ENCODE results near the gene MRPL45. TPM values are rescaled to one million over a fixed set of nuclear protein-coding genes. Genes with fewer than 3 reads are reported as not detected.

The MRPL45 gene
- total RNA-seq, 6 donors from 2014 or later, result 5.7 to 28.9 (median 25.2) TPM

DNA sequence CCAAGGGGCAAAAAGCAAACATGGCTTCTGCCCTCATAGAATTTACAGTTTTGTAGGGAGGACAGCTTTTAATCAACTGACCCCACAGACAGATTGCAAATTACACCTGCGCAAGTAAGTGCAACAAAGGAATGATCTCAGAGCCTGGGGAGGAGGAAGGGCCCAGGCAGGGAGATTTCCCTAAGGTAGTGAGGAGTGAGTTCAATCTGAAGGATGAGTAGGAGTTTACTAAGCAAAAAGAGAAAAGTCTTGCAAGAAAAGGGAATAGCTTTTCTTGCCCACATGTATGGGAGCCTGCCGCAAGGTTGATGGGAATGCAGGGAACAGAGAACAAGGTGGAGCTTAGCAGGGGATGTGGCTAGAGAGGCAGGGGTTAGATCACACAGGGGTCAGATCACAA is 53.1 kb downstream of the MRPL45 start:
- ATAC-seq (ENCODE audit: low FRiP score in 2 of 2) (no peak), DNase-seq (no peak)
- peaks cover 17 to 32% (median 21%) of the 10 kb centered on the region in 4 donors for H3K4me1 ChIP-seq
- TF ChIP-seq, protein P1, sequence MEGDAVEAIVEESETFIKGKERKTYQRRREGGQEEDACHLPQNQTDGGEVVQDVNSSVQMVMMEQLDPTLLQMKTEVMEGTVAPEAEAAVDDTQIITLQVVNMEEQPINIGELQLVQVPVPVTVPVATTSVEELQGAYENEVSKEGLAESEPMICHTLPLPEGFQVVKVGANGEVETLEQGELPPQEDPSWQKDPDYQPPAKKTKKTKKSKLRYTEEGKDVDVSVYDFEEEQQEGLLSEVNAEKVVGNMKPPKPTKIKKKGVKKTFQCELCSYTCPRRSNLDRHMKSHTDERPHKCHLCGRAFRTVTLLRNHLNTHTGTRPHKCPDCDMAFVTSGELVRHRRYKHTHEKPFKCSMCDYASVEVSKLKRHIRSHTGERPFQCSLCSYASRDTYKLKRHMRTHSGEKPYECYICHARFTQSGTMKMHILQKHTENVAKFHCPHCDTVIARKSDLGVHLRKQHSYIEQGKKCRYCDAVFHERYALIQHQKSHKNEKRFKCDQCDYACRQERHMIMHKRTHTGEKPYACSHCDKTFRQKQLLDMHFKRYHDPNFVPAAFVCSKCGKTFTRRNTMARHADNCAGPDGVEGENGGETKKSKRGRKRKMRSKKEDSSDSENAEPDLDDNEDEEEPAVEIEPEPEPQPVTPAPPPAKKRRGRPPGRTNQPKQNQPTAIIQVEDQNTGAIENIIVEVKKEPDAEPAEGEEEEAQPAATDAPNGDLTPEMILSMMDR (IDR thresholded peaks at IDR 0.05), result no peak
- TF ChIP-seq EP300 (IDR thresholded peaks at IDR 0.05) (no peak), POLR2A (IDR thresholded peaks at IDR 0.05) (no peak), POLR2AphosphoS5 (IDR thresholded peaks at IDR 0.05) (no peak)
- H3K27ac ChIP-seq, result no peak overlapping the region
- H3K27me3 ChIP-seq, result no peaks in the 10 kb centered on the region
- no peak overlapping the region for H3K4me3 ChIP-seq
- no peaks in the 10 kb centered on the region for H3K36me3 ChIP-seq
- H3K9me3 ChIP-seq, result no peaks in the 10 kb centered on the region
- WGBS, 2 donors, result 100% methylated on average over 2 of the region's 2 CpGs

DNA sequence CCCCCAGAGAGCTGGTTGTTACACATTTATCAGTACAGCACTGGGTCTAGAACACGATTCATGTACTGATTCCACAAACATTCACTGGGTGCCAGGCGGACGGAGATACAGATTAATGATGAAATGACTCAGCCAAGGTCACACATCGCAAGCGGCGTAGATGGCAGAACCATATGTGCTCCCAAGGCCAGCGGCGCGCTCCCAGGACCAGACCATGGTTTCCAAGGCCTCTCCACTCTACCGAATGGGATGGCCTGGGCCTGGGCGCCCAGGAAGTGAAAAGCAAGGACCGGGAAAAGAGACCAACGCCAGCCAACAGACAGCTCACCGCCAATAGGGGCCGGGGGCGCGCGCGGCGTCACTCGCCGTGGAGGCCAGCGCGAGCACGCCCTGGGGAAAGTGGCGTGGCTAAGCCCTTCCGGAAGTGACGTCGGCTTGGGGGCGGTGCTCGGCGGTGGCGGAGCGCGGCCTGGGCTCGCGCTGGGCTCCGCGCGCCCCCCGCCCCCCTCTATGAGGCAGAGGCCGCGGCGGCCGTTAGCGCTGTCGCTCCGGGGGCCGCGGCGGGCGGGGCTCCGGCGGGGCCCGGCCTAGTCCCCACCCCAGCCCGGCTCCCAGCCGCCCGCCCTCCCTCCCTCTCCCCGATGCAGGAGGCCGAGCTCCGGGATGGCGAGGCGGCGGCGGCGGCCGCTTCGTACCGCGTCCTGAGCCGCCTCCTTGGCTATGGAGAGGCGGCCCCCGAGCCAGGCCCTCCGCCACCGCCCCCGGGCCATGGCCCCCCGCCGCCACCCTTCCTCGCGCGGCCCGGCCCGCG is 54.6 kb downstream of the MRPL45 start, which contains the start of gene SOCS7:
Gene SOCS7, plus strand, starts transcription at position 433 of the 811 bp plus-strand sequence. Its CDS starts 209 bp downstream, at position 642.
- Histone ChIP-seq H3K4me1 (peaks cover 20 to 33% (median 23%) of the 10 kb centered on the region in 4 donors), H3K27ac (peak within 1 kb of the TSS; percentile 75 to 91 (median 85)), H3K4me3 (peak within 1 kb of the TSS; percentile 79 to 97 (median 88)), H3K9me3 (no peaks in the 10 kb centered on the region), H3K36me3 (no peaks in the 10 kb centered on the region), H3K27me3 (no peaks in the 10 kb centered on the region)
- peak; percentile 93 to 97 for ATAC-seq (ENCODE audit: low FRiP score in 2 of 2)
- TF ChIP-seq POLR2A (IDR thresholded peaks at IDR 0.05) (peak in 2 of 4 donors; percentile 19 to 78), EP300 (IDR thresholded peaks at IDR 0.05) (no peak), POLR2AphosphoS5 (IDR thresholded peaks at IDR 0.05) (peak; percentile 59 to 66)
- TF ChIP-seq, protein P1 (IDR thresholded peaks at IDR 0.05), result peak in 2 of 6 experiments; percentile 15 to 37
- peak; percentile 93 to 99 for DNase-seq
- WGBS, 2 donors, result 14 to 25% methylated on average over 8 to 16 of the region's 84 CpGs

DNA sequence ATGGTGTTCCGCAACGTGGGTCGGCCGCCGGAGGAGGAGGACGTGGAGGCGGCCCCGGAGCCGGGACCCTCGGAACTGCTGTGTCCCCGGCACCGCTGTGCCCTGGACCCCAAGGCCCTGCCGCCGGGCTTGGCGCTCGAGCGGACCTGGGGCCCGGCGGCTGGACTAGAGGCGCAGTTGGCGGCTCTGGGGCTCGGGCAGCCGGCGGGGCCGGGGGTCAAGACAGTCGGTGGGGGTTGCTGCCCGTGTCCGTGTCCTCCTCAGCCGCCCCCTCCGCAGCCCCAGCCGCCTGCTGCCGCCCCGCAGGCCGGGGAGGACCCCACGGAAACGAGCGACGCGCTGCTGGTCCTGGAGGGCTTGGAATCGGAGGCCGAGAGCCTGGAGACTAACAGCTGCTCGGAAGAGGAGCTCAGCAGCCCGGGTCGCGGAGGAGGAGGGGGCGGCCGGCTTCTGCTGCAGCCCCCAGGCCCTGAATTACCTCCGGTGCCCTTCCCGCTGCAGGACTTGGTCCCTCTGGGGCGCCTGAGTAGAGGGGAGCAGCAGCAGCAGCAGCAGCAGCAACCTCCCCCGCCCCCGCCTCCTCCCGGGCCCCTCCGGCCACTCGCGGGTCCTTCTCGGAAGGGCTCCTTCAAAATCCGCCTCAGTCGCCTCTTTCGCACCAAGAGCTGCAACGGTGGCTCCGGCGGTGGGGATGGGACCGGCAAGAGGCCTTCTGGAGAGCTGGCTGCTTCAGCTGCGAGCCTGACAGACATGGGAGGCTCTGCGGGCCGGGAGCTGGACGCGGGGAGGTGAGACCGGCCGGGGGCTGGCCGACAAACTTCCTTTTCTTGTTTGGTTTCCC is 55.5 kb downstream of the MRPL45 start:
- H3K9me3 ChIP-seq, result no peaks in the 10 kb centered on the region
- peak in 1 of 2 donors; percentile 1 for ATAC-seq (ENCODE audit: low FRiP score in 2 of 2)
- H3K36me3 ChIP-seq, result no peaks in the 10 kb centered on the region
- peaks cover 23 to 38% (median 25%) of the 10 kb centered on the region in 4 donors for H3K4me1 ChIP-seq
- DNase-seq, result peak; percentile 31 to 84
- WGBS, 2 donors, result 0% methylated on average over 8 to 24 of the region's 72 CpGs
- TF ChIP-seq POLR2AphosphoS5 (IDR thresholded peaks at IDR 0.05) (no peak), EP300 (IDR thresholded peaks at IDR 0.05) (no peak), POLR2A (IDR thresholded peaks at IDR 0.05) (no peak)
- TF ChIP-seq, protein P1 (IDR thresholded peaks at IDR 0.05), result no peak
- no peaks in the 10 kb centered on the region for H3K27me3 ChIP-seq
- H3K27ac ChIP-seq, result peak overlapping the region; percentile 75 to 91 (median 85)
- peak overlapping the region; percentile 79 to 97 (median 88) for H3K4me3 ChIP-seq

DNA sequence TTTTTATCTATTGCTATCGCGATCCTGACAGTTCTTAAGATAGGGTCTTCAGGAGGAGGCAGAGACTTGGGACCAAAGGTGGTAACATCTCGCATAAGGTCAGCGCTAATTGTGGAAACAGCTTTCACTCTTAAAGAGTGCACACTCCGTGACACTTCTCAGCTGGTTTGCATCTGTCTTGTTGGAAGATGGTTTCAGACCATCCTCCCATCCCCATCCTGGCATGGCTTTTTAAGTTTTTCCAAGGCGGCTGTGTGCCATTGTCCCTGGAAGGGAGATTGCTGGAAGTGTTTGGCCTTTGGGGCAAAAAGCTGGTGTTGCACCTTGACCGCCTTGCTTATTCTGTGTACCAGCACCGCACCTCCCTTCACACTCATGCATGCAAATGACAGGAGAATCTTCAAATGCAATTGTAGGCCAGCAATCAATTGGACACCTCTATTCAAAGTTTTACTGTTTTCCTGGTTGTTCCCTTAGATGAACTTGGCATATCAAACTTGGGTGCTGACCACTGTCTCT is 56.2 kb downstream of the MRPL45 start:
- DNase-seq, result no peak
- H3K36me3 ChIP-seq, result no peaks in the 10 kb centered on the region
- ATAC-seq (ENCODE audit: low FRiP score in 2 of 2), result no peak
- peaks cover 23 to 40% (median 30%) of the 10 kb centered on the region in 4 donors for H3K4me1 ChIP-seq
- 17 to 27% methylated on average over 8 of the region's 8 CpGs for WGBS, 2 donors
- no peaks in the 10 kb centered on the region for H3K9me3 ChIP-seq
- H3K4me3 ChIP-seq, result peak overlapping the region; percentile 79 to 97 (median 88)
- H3K27me3 ChIP-seq, result no peaks in the 10 kb centered on the region
- peak overlapping the region in 3 of 4 donors; percentile 75 to 91 (median 86) for H3K27ac ChIP-seq
- TF ChIP-seq EP300 (IDR thresholded peaks at IDR 0.05) (no peak), POLR2AphosphoS5 (IDR thresholded peaks at IDR 0.05) (no peak), POLR2A (IDR thresholded peaks at IDR 0.05) (no peak)
- TF ChIP-seq, protein P1 (IDR thresholded peaks at IDR 0.05), result no peak
